ELR (cell line): ENCODE data around the gene CATSPER2.
"Not testable (repeated sequence)": the region's sequence is repeated elsewhere in the genome, so short reads cannot be mapped to it uniquely, and the experiment has no call there.

Experiments
- DNase-seq: peaks from one replicate; pipeline ENCODE4 v3.0.0-alpha.2; 2015; ENCODE audit warnings: low read depth

CATSPER2 gene

DNA sequence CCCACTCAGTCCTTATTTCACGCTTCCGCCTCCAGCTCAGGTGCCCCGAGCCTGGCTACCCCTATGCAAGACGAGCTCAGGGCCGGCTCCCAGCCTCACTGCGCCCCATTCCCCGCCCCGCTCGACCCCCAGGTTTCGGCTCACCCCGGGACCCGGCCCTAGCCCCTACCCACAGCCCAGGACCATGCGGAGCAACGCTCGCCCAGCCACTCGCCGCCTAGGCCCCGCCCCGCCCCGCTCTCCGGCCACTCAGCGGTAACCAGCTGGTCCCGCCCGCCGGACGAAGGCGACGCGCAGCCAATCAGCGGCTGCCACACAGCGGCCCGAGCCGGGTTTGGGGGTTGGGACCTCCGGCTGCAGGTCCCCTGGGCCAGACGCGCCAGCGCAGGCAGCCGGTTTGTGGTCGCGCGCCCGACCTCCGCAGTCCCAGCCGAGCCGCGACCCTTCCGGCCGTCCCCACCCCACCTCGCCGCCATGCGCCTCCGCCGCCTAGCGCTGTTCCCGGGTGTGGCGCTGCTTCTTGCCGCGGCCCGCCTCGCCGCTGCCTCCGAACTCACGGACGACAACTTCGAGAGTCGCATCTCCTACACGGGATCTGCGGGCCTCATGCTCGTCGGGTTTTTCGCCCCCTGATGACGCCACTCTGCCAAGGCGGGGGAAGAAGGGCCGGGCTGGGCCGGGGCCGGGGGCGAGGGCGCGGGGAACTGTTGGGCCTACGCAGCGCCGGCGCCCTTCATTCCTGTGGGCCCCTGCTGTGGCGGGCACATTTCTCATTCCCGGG is at the start of gene CATSPER2:
CATSPER2 (minus strand) TSS at position 196 of the 781 bp plus-strand sequence. CDS start 783 bp downstream, outside the sequence.
- DNase-seq, result no peak

- not testable (repeated sequence) for DNase-seq
These were observed 44.7 kb upstream of the CATSPER2 start, which contains the start of gene CKMT1A for GRCh38 chr15:43693148-43694022. TSS of gene CKMT1A (plus strand) at chr15:43693859. CDS start at chr15:43694051, 192 bp downstream.

- not testable (repeated sequence) for DNase-seq
These were observed 44.0 kb upstream of the CATSPER2 start for GRCh38 chr15:43692679-43693078.

DNA sequence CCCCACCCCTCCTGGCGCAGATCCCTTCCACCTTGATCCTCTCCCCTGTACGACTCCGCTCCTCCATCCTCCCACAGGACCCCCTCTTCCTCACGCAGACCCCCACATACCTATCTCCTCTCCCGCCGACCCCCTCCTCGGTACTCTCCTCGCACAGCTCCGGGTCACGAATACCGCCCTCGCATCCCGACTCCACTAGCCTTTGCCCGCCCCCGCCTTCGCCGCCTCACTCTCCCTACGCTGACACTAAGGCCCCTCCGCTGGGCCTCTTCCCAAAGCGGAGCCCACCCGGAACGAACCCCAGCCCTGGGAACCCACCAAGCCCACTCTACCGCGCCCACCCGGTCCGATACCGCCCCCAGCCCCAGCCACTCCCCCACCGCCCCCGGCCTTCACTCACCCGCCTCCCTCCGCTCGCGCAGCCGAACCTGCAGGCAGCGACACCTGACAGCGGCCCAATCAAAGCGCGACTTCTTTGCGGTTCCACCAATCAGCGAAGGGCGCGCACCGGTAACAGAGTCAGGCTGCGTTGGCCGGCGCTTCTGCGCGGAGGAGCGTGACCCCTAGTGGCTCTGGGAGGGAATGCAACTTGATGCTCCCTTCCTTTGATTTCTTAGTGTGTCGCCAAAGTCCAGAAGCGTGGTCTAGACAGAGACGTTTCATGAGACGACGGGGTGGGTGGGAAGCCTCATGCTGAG is 41.1 kb upstream of the CATSPER2 start:
- not testable (repeated sequence) for DNase-seq

DNA sequence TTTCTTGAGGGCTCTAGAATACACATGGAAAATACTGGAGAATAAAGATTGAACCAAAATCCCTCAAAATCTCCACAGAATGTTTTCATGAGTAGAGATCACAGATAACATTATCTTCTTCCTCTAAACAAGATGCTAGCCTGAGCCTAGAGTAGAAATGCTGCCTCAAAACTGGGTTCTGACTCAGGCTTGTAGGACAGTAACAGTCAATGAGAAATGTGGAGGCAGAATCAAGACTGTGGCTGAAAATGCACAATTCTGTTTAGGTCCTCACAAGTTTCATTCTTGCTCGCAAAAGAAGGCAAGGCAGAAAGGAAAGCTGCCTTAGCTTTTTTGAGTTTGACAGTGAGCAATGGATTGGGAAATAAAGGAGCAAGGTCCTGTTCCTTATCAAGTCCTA is 25.5 kb upstream of the CATSPER2 start:
- not testable (repeated sequence) for DNase-seq

DNA sequence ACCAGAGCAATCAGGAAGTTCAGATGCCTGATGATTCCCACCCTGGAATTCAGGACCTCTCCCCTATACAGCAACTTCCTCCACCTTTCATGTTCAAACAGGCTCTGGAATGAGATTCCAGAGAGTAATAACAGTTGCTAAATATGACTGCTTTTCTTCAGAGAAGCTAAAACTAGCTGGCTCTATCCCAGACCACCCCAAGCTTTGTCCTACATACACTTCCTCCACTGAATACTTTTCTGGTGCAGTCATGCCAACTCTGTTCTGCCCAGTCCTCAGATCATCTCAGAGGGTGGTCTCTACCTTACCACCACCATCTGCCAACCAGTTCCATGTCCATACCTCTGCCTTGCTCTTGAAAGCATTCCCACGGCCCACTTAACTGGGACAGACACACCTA is 17.5 kb upstream of the CATSPER2 start:
- DNase-seq, result not testable (repeated sequence)

DNA sequence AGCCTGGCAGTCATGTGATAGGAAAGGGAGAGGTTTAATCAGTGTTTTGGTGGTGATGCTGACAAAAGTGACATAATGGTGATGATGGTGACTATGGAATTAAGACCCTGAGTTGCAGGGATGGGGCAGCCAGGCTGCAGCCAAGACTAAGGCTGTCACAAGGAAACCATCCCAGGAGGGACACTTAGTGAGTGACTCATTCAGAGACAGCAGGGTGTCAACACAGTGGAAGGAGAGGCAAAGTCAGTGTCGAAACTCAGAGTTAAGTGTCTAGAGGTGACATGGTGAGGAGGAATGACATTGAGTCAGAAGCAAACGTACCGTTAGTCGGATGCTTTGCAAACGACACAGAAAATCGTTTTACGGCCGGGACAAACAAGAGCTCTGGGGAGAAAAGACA is 14.7 kb upstream of the CATSPER2 start:
- DNase-seq, result not testable (repeated sequence)

DNA sequence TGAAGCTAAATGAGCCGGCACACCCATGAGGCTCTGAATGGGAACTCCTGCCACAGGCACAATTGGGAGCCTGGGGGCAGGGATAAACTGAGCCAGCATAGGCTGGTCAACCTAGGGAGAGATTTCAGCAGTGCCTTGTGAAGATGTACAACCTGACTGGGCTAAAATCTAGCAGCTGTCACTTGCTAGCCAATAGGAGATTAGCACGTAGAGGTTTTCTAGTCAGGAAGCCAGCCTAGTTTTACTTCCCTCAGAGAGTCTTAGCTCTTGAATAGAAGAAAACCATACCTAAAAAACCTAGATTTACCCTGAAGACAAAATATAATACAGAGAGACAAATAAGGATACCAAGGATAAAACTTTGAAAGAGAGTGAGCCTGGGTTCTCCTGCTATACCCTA is 13.6 kb upstream of the CATSPER2 start:
- not testable (repeated sequence) for DNase-seq

GRCh38 chr15:43659727-43660126 is 11.1 kb upstream of the CATSPER2 start:
- DNase-seq, result not testable (repeated sequence)

GRCh38 chr15:43649430-43649926 is 834 bp upstream of the CATSPER2 start:
- DNase-seq, result not testable (repeated sequence)

DNA sequence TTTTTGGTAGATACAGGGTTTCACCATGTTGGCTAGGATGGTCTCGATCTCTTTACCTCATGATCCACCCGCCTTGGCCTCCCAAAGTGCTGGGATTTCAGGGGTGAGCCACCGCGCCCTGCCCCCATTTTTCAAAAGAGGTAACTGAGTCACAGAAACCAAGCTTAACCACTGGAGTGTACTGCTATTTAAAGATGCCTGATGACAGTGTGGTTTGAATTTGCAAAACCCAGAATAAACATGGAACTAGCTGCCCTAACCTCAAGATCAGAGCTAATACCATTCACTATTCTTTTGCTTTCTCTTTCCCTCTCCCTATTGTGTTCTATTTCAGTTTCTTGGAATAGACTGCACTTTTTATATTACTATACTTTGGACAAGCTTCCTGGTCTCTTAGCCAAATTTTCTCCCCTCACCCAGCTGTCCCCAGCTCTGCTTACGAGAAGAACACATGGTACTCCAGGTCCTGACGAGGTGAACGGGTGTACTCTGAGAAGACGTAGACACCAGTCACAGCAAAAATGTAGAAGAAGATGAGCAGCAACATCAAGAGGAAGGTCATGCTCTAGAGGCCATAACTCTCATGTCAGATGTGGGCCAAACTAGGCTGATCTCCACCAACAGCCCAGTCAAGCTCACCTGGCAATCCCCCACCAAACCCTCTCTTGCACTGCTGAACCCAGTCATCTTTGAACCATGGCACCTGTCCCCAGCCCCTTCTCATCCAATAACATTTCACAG is 10.0 kb downstream of the CATSPER2 start:
- DNase-seq, result not testable (repeated sequence)

DNA sequence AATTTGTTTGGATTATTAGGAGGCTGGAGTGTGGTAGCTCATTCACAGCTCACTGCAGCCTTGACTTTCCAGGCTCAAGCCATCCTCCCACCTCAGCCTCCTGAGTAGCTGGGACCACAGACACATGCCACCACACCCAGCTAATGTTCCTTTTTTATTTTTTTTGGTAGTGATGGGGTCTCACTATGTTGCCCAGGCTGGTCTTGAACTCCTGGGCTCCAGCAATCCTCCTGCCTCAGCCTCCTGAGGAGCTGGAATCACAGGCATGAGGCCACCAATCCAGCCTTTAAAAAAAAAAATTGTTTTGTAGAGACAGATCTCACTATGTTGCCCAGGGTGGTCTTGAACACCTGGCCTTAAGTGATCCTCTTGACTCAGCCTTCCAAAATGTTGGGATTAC is 21.7 kb downstream of the CATSPER2 start:
- not testable (repeated sequence) for DNase-seq

- DNase-seq, result no peak
These were observed 23.5 kb downstream of the CATSPER2 start for GRCh38 chr15:43625106-43625505.

- peak; percentile 30 for DNase-seq
These were observed 26.4 kb downstream of the CATSPER2 start for GRCh38 chr15:43622068-43622799.

DNA sequence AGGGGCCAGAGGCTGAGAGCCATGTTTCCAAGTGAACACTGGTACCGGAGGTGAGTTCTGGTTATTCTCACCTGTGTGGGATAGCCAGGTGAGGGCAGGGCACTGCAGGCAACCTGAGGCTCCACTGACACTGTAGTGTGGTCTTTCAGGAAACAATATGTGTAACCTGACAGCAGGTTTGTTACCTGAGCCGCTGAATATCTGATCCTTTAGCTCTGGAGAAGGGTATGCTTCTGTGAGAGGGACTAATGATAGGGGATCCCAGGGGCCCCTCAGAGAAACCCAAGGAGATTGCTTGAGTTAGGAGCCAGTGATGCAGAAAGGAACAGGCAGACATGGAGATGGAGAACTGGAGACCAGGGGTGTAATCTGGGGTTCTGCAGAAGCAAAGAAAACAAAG is 29.9 kb downstream of the CATSPER2 start, which contains the start of gene STRC:
STRC (minus strand) TSS at position 101 of the 400 bp plus-strand sequence; CDS start at position 23, 78 bp downstream.
- not testable (repeated sequence) for DNase-seq

GRCh38 chr15:43617750-43618149 is 30.9 kb downstream of the CATSPER2 start:
- not testable (repeated sequence) for DNase-seq

GRCh38 chr15:43602233-43602632 is 46.4 kb downstream of the CATSPER2 start:
- DNase-seq, result not testable (repeated sequence)

DNA sequence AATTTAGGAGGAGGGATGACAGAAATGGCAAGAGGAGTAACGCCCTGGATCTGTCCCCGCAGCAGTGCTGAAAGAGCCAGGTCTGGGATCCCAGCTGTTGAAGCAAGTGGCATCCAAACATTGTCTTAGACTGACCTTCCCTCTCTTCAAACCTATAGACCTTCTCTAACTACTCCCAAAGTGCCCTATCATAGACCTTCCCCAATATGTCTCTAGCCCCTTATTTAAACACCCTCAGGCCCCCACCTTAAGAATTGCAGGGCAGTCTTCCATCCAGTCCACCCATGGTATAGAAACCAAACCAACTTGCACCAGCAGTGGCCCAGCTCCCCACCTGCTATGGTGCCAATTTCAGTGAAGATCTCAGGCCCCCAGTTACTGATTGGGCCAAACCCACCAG is 48.4 kb downstream of the CATSPER2 start:
- not testable (repeated sequence) for DNase-seq

- DNase-seq, result not testable (repeated sequence)
These were observed 49.5 kb downstream of the CATSPER2 start for GRCh38 chr15:43599131-43599530.
